ENCODE measurements around the gene SERPINB1.
"Not testable (repeated sequence)": the region's sequence is repeated elsewhere in the genome, so short reads cannot be mapped to it uniquely, and the experiment has no call there.

Gene SERPINB1

GRCh38 chr6:2841264-2842138 lies at the start of gene SERPINB1:
SERPINB1 (minus strand) TSS chr6:2841863; CDS start chr6:2840586, 1,277 bp downstream.
- peak within 1 kb of the TSS; percentile 31 for H3K4me3 ChIP-seq (ENCODE audit: low read length)
- peak; percentile 94 for DNase-seq (ENCODE audit: low read depth)
- TF ChIP-seq CTCF (IDR thresholded peaks at IDR 0.05; ENCODE audit: insufficient read depth, low read depth, low read length, missing control alignments): no peak

- no peak overlapping the region for H3K4me3 ChIP-seq (ENCODE audit: low read length)
- no peak for DNase-seq (ENCODE audit: low read depth)
- TF ChIP-seq CTCF (IDR thresholded peaks at IDR 0.05; ENCODE audit: insufficient read depth, low read depth, low read length, missing control alignments): no peak
These were observed 49.5 kb upstream of the SERPINB1 start for GRCh38 chr6:2890976-2891767.

- DNase-seq (ENCODE audit: low read depth): no peak
- no peak for TF ChIP-seq CTCF (IDR thresholded peaks at IDR 0.05; ENCODE audit: insufficient read depth, low read depth, low read length, missing control alignments)
- H3K4me3 ChIP-seq (ENCODE audit: low read length): no peak overlapping the region
These were observed 44.5 kb upstream of the SERPINB1 start for GRCh38 chr6:2885967-2886735.

GRCh38 chr6:2884804-2885203 lies 43.1 kb upstream of the SERPINB1 start:
- no peak for DNase-seq (ENCODE audit: low read depth)
- no peak overlapping the region for H3K4me3 ChIP-seq (ENCODE audit: low read length)
- no peak for TF ChIP-seq CTCF (IDR thresholded peaks at IDR 0.05; ENCODE audit: insufficient read depth, low read depth, low read length, missing control alignments)

GRCh38 chr6:2883673-2884072 lies 42.0 kb upstream of the SERPINB1 start:
- no peak for DNase-seq (ENCODE audit: low read depth)
- TF ChIP-seq CTCF (IDR thresholded peaks at IDR 0.05; ENCODE audit: insufficient read depth, low read depth, low read length, missing control alignments): no peak
- H3K4me3 ChIP-seq (ENCODE audit: low read length): no peak overlapping the region

GRCh38 chr6:2881423-2881822 lies 39.8 kb upstream of the SERPINB1 start:
- no peak for DNase-seq (ENCODE audit: low read depth)
- no peak overlapping the region for H3K4me3 ChIP-seq (ENCODE audit: low read length)
- TF ChIP-seq CTCF (IDR thresholded peaks at IDR 0.05; ENCODE audit: insufficient read depth, low read depth, low read length, missing control alignments): no peak

- not testable (repeated sequence) for H3K4me3 ChIP-seq (ENCODE audit: low read length); DNase-seq (ENCODE audit: low read depth)
These were observed 38.5 kb upstream of the SERPINB1 start for GRCh38 chr6:2880156-2880555.

Data from epithelial cell of esophagus (primary cell).